Mesothelial cell of epicardium (in vitro differentiated cells): ENCODE results near the gene KIF16B. TPM values are rescaled to one million over a fixed set of nuclear protein-coding genes. Genes with fewer than 3 reads are reported as not detected.
"Not testable (repeated sequence)": the region's sequence is repeated elsewhere in the genome, so short reads cannot be mapped to it uniquely, and the experiment has no call there.

Experiments used
- DNase-seq, 2 experiments: peaks; one replicate each; pipeline ENCODE4 v3.0.0; 2021; ENCODE audit warnings: low spot score in 2 of 2; ENCODE audit not compliant: unreplicated experiment in 2 of 2
- H3K27ac Mint-ChIP-seq: 2 replicates; pipeline ENCODE4 v1.8.0; 2021; ENCODE audit warnings: mixed read lengths
- H3K27me3 Mint-ChIP-seq: 2 replicates; pipeline ENCODE4 v1.8.0; 2021; ENCODE audit warnings: low read depth, mixed read lengths
- H3K36me3 Mint-ChIP-seq: 2 replicates; pipeline ENCODE4 v1.8.0; 2021; ENCODE audit warnings: mixed read lengths
- H3K4me1 Mint-ChIP-seq: 2 replicates; pipeline ENCODE4 v1.8.0; 2021; ENCODE audit warnings: mixed read lengths
- H3K4me3 Mint-ChIP-seq: 2 replicates; pipeline ENCODE4 v1.8.0; 2021; ENCODE audit warnings: mild to moderate bottlenecking, moderate library complexity, mixed read lengths
- H3K9me3 Mint-ChIP-seq: 2 replicates; pipeline ENCODE4 v1.8.0; 2021; ENCODE audit warnings: mixed read lengths
- CTCF ChIP-seq: fragments of 200-600 bp; sonication (generic); IDR thresholded peaks from one replicate; pipeline ENCODE4 v1.5.0; 2021; ENCODE audit warnings: antibody characterized with exemption; ENCODE audit not compliant: unreplicated experiment
- total RNA-seq: library from RNA; stranded (reverse); gene quantifications from 3 replicates; pipeline ENCODE4 v1.2.1, GENCODE V29; 2021

KIF16B gene
- total RNA-seq, 1 donor from 2014 or later, result 12.8 TPM

GRCh38 chr20:16601047-16601446 lies 27.8 kb upstream of the KIF16B start:
- TF ChIP-seq CTCF, result no peak
- H3K36me3 Mint-ChIP-seq, result no peaks in the 10 kb centered on the region
- H3K4me1 Mint-ChIP-seq, result no peaks in the 10 kb centered on the region
- H3K9me3 Mint-ChIP-seq, result no peaks in the 10 kb centered on the region
- no peak overlapping the region for H3K27ac Mint-ChIP-seq
- DNase-seq, result no peak
- no peaks in the 10 kb centered on the region for H3K27me3 Mint-ChIP-seq
- no peak overlapping the region for H3K4me3 Mint-ChIP-seq

- Mint-ChIP-seq H3K9me3 (no peaks in the 10 kb centered on the region), H3K27ac (no peak overlapping the region), H3K27me3 (peaks cover 1% of the 10 kb centered on the region), H3K36me3 (no peaks in the 10 kb centered on the region), H3K4me1 (no peaks in the 10 kb centered on the region), H3K4me3 (no peak overlapping the region)
- TF ChIP-seq CTCF, result no peak
- no peak for DNase-seq
Measured at GRCh38 chr20:16599257-16599656, 26.0 kb upstream of the KIF16B start.

- no peak overlapping the region for H3K4me3 Mint-ChIP-seq
- no peak for TF ChIP-seq CTCF
- H3K27ac Mint-ChIP-seq, result no peak overlapping the region
- no peaks in the 10 kb centered on the region for H3K4me1 Mint-ChIP-seq
- no peaks in the 10 kb centered on the region for H3K9me3 Mint-ChIP-seq
- DNase-seq, result no peak
- H3K36me3 Mint-ChIP-seq, result no peaks in the 10 kb centered on the region
- peaks cover 14% of the 10 kb centered on the region for H3K27me3 Mint-ChIP-seq
Measured at GRCh38 chr20:16596991-16597390, 23.7 kb upstream of the KIF16B start.

- H3K27me3 Mint-ChIP-seq, result peaks cover 17% of the 10 kb centered on the region
Measured at GRCh38 chr20:16596404-16596803, 23.2 kb upstream of the KIF16B start.

GRCh38 chr20:16595376-16595775 lies 22.1 kb upstream of the KIF16B start:
- Mint-ChIP-seq H3K36me3 (no peaks in the 10 kb centered on the region), H3K4me3 (no peak overlapping the region)

More at GRCh38 chr20:16596404-16596803, 23.2 kb upstream of the KIF16B start:
- not testable (repeated sequence) for H3K9me3 Mint-ChIP-seq, H3K27ac Mint-ChIP-seq, H3K4me1 Mint-ChIP-seq, H3K4me3 Mint-ChIP-seq, DNase-seq, H3K36me3 Mint-ChIP-seq

GRCh38 chr20:16590041-16590633 lies 16.9 kb upstream of the KIF16B start:
- DNase-seq, result no peak
- Mint-ChIP-seq H3K27me3 (peaks cover 23% of the 10 kb centered on the region), H3K27ac (no peak overlapping the region), H3K9me3 (no peaks in the 10 kb centered on the region), H3K36me3 (no peaks in the 10 kb centered on the region), H3K4me3 (no peak overlapping the region), H3K4me1 (no peaks in the 10 kb centered on the region)
- TF ChIP-seq CTCF, result no peak

More at GRCh38 chr20:16595376-16595775, 22.1 kb upstream of the KIF16B start:
- no peak for TF ChIP-seq CTCF
- Mint-ChIP-seq H3K27me3 (peaks cover 17% of the 10 kb centered on the region), H3K9me3 (no peaks in the 10 kb centered on the region), H3K27ac (no peak overlapping the region), H3K4me1 (no peaks in the 10 kb centered on the region)
- no peak for DNase-seq
